Stimulated activated CD4-positive, alpha-beta T cell treated with anti-CD3 and anti-CD28 coated beads, Interleukin-1b, Interleukin-23, amount 100 ng/mL, for 24 hours (primary cell): ENCODE results near the gene TECTA.

Experiments
- DNase-seq, 4 experiments: peaks; one replicate each; pipeline ENCODE4 v3.0.0-alpha.2; 2020; ENCODE audit warnings: low read depth in 4 of 4, low spot score in 1 of 4

TECTA gene

GRCh38 chr11:121100943-121101342 is at the start of gene TECTA:
TECTA (plus strand) TSS chr11:121101243; CDS start chr11:121102666, 1,423 bp downstream.
- no peak for DNase-seq

- DNase-seq = no peak
These were observed 47.8 kb upstream of the TECTA start for GRCh38 chr11:121053244-121053643.

- DNase-seq = no peak
These were observed 46.8 kb upstream of the TECTA start for GRCh38 chr11:121054266-121054665.

GRCh38 chr11:121055076-121055475 is 46.0 kb upstream of the TECTA start:
- DNase-seq = no peak

GRCh38 chr11:121057922-121058321 is 43.1 kb upstream of the TECTA start:
- no peak for DNase-seq

- DNase-seq = no peak
These were observed 42.1 kb upstream of the TECTA start for GRCh38 chr11:121058941-121059340.

- DNase-seq = no peak
These were observed 41.4 kb upstream of the TECTA start for GRCh38 chr11:121059605-121060004.

- DNase-seq = no peak
These were observed 37.3 kb upstream of the TECTA start for GRCh38 chr11:121063728-121064127.

- no peak for DNase-seq
These were observed 34.4 kb upstream of the TECTA start for GRCh38 chr11:121066623-121067022.

- DNase-seq = no peak
These were observed 34.0 kb upstream of the TECTA start for GRCh38 chr11:121067026-121067425.

GRCh38 chr11:121067453-121067852 is 33.6 kb upstream of the TECTA start:
- no peak for DNase-seq

- DNase-seq = no peak
These were observed 32.9 kb upstream of the TECTA start for GRCh38 chr11:121067962-121068647.

- no peak for DNase-seq
These were observed 32.3 kb upstream of the TECTA start for GRCh38 chr11:121068787-121069186.

- no peak for DNase-seq
These were observed 29.8 kb upstream of the TECTA start for GRCh38 chr11:121070951-121071845.

- DNase-seq = no peak
These were observed 29.1 kb upstream of the TECTA start for GRCh38 chr11:121071846-121072450.

GRCh38 chr11:121081321-121081720 is 19.7 kb upstream of the TECTA start:
- no peak for DNase-seq

- DNase-seq = no peak
These were observed 18.8 kb upstream of the TECTA start for GRCh38 chr11:121082219-121082618.

- no peak for DNase-seq
These were observed 18.4 kb upstream of the TECTA start for GRCh38 chr11:121082670-121083069.

GRCh38 chr11:121086866-121087265 is 14.2 kb upstream of the TECTA start:
- DNase-seq = no peak

- no peak for DNase-seq
These were observed 11.5 kb upstream of the TECTA start for GRCh38 chr11:121089566-121089965.

- DNase-seq = no peak
These were observed 10.8 kb upstream of the TECTA start for GRCh38 chr11:121090145-121090721.
